GM19035 (cell line): ENCODE results near the gene NUP50.

Source experiments
- ATAC-seq: cut with Tn5 transposase; IDR thresholded peaks from one replicate; pipeline ENCODE4 v1.9.1; 2021; ENCODE audit not compliant: unreplicated experiment

Gene NUP50

GRCh38 chr22:45192701-45193187 lies 29.0 kb downstream of the NUP50 start:
- ATAC-seq: no peak

- no peak for ATAC-seq
Measured at GRCh38 chr22:45194686-45195085, 31.0 kb downstream of the NUP50 start.

GRCh38 chr22:45195616-45196015 lies 31.9 kb downstream of the NUP50 start:
- no peak for ATAC-seq

- ATAC-seq: no peak
Measured at GRCh38 chr22:45196308-45196707, 32.6 kb downstream of the NUP50 start.

- ATAC-seq: no peak
Measured at GRCh38 chr22:45196926-45197605, 33.3 kb downstream of the NUP50 start.

GRCh38 chr22:45197606-45198462 lies 34.1 kb downstream of the NUP50 start:
- no peak for ATAC-seq

GRCh38 chr22:45198463-45198795 lies 34.7 kb downstream of the NUP50 start:
- ATAC-seq: no peak

GRCh38 chr22:45199723-45200122 lies 36.0 kb downstream of the NUP50 start:
- no peak for ATAC-seq

GRCh38 chr22:45200230-45200629 lies 36.5 kb downstream of the NUP50 start:
- ATAC-seq: no peak

GRCh38 chr22:45200860-45201511 lies 37.3 kb downstream of the NUP50 start:
- no peak for ATAC-seq

GRCh38 chr22:45201678-45202332 lies 38.1 kb downstream of the NUP50 start:
- ATAC-seq: no peak

- no peak for ATAC-seq
Measured at GRCh38 chr22:45202333-45203149, 38.8 kb downstream of the NUP50 start.

GRCh38 chr22:45203150-45203951 lies 39.6 kb downstream of the NUP50 start:
- no peak for ATAC-seq

- ATAC-seq: no peak
Measured at GRCh38 chr22:45204241-45204640, 40.5 kb downstream of the NUP50 start.

- no peak for ATAC-seq
Measured at GRCh38 chr22:45204819-45205218, 41.1 kb downstream of the NUP50 start.

- no peak for ATAC-seq
Measured at GRCh38 chr22:45205276-45205925, 41.7 kb downstream of the NUP50 start.

GRCh38 chr22:45206233-45206632 lies 42.5 kb downstream of the NUP50 start:
- no peak for ATAC-seq

- ATAC-seq: no peak
Measured at GRCh38 chr22:45207533-45207932, 43.8 kb downstream of the NUP50 start.

GRCh38 chr22:45207981-45208664 lies 44.4 kb downstream of the NUP50 start:
- ATAC-seq: no peak
